IPS-NIHi7 (cell line): ENCODE results near the gene SNX8.
"Not testable (repeated sequence)": the region's sequence is repeated elsewhere in the genome, so short reads cannot be mapped to it uniquely, and the experiment has no call there.

Experiments
- DNase-seq: peaks from one replicate; pipeline ENCODE4 v3.0.0; 2012; ENCODE audit warnings: mixed read lengths; ENCODE audit errors: extremely low spot score

SNX8 gene

DNA sequence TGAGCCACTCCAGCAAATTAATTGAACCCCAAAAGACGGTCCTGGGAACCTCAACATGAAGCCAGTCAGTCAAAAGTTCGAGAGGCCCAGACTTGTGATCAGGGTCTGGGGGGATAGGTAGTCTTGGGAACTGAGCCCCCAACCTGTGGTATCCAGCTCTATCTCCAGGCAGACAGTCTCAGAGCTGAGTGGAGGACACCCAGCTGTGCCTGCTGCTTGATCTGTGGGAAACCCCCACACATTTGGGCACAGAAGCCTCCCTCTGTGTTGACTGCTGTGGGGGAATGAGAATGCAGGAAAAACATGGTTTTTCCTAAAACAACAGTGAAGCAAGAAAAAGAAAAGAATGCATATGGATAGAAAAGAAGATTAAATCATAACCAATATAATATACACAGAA, 16.3 kb upstream of the SNX8 start:
- no peak for DNase-seq

DNA sequence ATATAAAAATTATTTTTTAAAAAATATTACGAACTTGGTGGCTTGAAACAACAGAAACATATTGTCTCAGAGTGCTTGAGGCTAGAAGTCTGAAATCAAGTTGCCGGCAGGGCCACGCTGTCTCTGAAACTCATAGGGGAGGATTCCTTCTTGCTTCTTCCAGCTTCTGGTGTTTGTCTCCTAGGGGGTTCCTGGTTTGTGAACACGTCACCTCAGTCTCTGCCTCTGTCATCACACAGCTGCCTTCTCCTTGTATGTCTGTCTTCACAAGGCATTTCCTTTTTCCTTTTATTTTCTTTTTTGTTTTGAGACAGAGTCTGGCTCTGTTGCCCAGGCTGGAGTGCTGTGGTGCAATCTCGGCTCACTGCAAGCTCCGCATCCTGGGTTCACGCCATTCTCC, 12.7 kb upstream of the SNX8 start:
- no peak for DNase-seq

DNA sequence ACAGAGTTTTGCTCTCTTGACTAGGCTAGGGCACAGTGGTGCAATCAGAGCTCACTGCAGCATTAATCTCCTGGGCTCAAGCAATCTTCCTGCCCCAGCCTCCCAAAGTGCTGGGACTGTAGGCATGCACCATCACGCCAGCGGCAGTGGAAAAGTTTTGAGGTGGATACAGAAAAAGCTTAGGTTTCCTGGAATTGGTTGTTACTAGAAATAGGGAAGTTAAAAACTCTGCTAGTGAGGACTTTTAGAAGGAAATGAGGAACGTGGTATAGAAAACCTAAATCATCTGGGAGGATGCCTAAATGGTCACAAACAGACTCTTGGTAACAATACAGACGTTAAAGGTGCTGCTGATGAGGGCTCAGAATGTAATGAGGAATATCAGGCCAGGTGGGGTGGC, 10.9 kb upstream of the SNX8 start:
- no peak for DNase-seq

DNA sequence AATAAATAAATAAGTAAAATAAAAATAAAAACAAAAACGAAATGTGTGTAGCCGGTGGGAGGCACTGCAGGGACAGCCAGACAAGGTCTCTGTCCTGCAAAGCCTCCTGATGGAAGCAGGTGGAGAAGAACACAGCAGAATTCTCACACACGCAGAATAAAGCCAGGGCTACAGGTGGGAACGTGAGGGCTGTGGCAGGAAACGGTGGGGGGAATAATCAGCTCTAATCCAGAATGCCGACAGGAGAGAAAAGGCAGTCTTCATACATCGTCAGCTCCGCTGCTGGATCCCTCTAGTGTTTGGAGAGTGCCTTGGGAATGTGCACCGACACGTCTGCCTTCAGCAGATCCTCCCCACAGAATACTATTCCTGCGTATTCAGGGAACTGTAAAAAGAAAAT, 6.8 kb upstream of the SNX8 start:
- peak; percentile 52 for DNase-seq

DNA sequence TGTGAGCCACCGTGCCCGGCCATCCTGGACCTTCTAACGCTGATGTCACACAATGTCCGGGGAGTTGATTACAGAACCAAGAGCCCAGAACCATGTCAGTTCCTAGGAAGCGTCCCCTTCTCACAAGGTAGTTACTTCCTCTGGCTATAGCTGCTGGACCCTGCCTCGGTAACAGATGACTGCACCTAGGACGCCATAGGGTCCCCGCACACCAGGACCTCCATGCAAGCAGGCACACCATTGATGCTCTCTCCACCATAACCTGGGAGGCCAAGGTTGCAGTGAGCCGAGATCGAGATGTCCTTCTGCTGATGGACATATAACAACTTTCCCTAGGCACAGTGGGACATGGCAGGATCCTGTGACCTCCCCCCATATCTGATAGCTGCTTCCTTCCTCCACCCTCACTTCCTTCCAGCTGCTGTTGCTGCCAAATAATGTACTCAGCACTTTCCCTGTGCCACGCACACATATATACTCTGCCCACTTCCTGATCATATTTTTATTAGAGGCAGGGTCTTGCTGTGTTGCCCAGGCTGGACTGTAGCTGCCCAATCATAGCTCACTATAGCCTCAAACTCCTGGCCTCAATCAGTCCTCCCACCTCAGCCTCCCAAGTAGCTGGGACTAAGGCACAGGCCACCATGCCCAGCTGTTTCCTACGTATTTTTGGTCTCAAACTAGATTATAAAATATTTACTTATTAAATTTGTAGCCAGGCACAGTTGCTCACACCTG, 3.5 kb upstream of the SNX8 start:
- no peak for DNase-seq

DNA sequence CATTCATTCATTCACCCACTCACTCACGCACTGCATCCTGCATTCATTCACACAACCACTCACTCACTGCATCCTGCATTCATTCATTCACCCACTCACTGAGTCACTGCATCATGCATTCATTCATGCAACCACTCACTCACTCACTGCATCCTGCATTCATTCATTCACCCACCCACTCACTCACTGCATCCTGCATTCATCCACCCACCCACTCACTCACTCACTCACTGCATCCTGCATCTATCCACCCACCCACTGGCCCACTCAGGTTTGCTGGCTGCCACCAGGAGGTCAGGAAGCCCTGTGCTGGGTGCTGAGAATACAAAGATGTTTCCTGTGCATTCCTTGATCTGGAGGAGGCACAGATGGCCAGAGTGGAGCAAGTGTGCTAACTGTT, 2.3 kb upstream of the SNX8 start:
- DNase-seq = no peak

DNA sequence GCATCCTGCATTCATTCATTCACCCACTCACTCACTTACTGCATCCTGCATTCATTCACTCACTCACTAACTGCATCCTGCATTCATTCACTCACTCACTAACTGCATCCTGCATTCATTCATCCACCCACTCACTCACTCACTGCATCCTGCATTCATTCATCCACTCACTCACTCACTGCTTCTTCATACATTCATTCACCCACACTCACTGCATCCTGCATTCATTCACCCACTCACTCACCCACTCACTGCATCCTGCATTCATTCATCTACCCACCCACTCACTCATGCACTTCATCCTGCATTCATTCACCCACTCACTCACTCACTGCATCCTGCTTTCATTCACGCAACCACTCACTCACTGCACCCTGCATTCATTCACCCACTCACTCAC, 1.5 kb upstream of the SNX8 start:
- no peak for DNase-seq

DNA sequence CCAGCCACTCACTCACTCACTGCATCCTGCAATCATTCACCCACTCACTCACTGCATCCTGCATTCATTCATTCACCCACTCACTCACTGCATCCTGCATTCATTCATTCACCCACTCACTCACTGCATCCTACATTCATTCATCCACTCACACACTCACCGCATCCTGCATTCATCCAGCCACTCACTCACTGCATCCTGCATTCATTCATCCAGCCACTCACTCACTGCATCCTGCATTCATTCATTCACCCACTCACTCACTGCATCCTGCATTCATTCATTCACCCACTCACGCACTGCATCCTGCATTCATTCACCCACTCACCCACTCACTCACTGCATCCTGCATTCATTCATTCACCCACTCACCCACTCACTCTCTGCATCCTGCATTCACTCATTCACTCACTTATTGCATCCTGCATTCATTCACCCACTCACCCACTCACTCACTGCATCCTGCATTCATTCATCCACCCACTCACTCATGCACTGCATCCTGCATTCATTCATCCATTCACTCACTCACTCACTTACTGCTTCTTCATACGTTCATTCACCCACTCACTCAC, 802 bp upstream of the SNX8 start:
- not testable (repeated sequence) for DNase-seq

DNA sequence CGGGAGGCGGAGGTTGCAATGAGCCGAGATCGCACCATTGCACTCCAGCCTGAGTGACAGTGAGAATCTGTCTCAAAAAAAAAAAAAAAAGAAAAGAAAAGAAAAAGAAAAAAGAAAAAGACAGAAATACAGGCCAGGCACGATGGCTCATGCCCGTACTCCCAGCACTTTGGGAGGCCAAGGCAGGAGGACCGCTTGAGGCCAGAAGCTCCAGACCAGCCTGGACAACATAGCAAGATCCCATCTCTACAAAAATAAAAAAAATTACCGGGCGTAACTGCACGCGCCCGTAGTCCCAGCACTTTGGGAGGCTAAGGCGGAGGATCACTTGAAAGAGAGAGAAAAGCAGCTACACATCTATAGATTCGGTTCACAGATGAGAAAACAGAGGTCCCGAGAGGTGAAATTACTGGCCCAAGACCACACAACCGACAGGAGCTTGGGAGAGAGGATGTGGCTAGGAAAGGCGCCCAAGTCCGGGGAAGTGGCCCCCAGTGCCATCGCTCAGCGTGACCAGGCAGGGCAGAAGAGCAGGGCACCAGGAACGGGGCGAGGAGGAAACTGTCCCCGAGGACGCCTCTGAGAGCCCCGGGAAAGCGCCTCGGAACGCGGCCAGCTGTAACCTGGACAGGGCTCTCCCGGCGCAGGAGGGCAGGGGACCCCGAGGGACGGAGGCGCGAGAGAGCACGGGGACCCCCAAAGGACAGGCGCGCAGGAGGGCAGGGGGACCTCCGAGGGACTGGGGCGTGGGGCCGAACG, 612 bp downstream of the SNX8 start:
- DNase-seq = peak; percentile 30

DNA sequence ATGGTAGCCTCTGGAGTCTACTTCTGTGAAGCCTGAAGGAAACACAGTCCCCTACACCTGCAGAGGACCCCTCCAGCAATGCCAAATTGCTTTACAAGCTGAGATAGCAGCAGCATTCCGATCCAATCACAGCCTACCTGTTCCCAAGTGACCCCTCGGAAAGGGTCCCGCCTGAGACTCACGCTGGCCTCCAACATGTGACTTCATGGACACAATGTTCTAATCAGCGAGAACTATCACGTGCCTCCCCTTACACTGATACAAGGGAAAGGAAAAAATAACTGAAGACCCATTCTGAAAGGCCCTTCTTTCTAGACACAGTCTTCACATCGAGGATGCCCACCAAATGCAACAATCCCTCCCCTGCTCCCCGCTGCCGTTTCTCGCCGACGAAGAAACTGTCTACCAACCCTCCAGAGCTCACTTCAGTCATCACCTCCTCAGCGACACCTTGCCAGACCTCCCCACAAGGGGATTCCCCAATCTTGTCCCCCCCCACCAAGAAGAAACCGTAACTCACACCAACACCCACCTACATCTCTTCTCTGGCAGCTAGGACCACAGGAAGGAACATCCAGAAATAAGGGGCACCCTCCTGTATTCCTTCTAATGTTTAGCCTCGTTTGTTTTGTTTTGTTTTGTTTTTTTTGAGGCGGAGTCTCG, 1.8 kb downstream of the SNX8 start:
- no peak for DNase-seq

DNA sequence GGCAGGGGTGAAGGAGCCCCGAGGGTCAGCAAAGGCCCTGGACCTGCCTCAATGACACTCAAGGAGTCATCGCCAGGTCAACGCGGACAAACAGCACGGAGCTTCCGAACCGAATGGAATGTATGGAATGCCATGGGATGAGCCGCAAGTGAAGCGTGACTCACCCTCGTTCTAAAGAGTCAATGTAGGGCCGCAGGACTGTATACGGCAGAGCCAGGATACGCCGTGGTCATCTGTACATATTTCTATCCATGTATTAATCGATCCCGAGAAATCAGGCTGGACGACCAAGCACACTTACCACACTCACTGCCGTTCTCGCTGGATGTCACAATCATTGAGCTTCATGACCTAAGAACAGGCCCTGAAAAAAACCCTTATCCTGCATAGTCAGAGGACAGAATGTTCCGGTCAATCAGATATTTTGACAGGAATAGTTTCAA, 4.3 kb downstream of the SNX8 start:
- DNase-seq = peak; percentile 73

DNA sequence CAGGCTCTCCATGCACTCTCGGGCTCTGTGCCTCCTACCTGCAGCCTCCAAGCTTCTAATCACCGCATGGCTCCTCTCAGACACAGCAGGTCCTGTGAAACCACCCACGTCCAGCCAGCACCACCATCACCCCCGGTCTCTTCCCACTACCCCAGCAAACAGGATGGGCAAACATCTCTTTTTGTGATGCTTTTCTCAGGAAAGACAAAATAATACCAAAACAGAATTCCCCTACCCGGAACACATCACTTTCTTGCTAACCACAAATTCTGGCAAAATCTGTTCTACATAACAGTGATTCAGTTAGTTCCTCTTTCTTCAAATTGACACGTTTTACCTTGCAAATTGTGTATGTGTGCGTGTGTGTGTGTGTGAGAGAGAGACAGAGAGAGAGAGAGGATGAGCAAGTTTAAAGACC, 6.5 kb downstream of the SNX8 start:
- DNase-seq = no peak

DNA sequence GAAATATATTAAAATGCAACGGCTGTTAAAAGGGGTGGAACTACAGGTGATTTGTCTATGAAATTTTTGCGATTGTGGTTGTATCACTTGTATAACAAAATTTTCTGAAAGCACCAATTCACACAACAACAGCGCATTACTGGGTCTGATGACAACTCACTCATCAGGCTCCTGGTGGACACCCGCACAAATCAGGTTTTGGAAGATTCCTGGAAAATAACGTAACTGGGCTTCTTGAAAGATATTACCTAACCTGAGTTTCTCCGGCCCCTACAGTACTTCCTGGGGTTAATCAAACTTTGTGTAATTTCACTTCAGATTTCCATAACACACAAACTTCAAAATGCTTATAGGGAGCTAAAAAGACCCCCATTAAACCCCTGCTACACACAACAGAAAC, 7.6 kb downstream of the SNX8 start:
- no peak for DNase-seq

DNA sequence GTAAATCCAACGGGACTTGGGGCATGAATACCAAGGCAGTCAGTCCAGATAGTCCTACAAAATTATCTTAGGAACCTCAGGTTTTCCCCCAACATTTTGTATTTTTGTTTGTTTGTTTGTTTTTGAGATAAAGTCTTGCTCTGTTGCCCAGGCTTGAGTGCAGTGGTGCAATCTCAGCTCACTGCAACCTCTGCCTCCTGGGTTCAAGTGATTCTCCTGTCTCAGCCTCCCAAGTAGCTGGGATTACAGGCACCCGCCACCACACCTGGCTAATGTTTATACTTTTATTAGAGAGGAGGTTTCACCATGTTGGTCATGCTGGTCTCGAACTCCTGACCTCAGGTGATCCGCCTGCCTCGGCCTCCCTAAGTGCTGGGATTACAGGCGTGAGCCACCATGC, 9.0 kb downstream of the SNX8 start:
- not testable (repeated sequence) for DNase-seq

DNA sequence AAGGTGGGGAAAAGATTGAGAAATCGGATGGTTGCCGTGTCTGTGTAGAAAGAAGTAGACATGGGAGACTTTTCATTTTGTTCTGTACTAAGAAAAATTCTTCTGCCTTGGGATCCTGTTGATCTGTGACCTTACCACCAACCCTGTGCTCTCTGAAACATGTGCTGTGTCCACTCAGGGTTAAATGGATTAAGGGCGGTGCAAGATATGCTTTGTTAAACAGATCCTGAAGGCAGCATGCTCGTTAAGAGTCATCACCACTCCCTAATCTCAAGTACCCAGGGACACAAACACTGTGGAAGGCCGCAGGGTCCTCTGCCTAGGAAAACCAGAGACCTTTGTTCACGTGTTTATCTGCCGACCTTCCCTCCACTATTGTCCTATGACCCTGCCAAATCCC, 10.7 kb downstream of the SNX8 start:
- not testable (repeated sequence) for DNase-seq

DNA sequence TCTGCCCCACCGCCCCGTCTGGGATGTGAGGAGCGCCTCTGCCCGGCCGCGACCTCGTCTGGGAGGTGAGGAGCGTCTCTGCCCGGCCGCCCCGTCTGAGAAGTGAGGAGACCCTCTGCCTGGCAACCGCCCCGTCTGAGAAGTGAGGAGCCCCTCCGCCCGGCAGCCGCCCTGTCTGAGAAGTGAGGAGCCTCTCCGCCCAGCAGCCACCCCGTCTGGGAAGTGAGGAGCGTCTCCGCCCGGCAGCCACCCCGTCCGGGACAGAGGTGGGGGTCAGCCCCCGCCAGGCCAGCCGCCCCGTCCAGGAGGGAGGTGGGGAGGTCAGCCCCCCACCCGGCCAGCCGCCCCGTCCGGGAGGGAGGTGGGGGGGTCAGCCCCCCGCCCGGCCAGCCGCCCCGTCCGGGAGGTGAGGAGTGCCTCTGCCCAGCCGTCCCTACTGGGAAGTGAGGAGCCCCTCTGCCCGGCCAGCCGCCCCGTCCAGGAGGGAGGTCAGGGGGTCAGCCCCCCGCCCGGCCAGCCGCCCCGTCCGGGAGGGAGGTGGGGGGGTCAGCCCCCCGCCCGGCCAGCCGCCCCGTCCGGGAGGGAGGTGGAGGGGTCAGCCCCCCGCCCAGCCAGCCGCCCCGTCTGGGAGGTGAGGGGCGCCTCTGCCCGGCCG, 11.4 kb downstream of the SNX8 start:
- not testable (repeated sequence) for DNase-seq

DNA sequence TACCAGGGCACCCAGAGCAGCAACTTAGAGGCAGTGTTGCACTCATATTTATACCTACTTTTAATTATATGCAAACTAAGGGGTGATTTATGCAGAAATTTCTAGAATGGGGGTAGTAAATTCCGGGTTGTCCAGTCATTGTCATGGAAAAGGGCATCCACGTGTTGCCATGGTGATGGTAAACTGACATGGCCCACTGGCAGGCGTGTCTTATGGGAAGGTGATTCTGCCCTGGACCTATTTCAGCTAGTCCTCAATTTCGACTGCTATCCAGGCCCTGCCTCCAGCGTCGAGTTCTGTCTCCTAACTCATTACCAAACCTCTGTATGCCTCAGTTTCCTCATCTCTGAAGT, 12.8 kb downstream of the SNX8 start:
- no peak for DNase-seq

DNA sequence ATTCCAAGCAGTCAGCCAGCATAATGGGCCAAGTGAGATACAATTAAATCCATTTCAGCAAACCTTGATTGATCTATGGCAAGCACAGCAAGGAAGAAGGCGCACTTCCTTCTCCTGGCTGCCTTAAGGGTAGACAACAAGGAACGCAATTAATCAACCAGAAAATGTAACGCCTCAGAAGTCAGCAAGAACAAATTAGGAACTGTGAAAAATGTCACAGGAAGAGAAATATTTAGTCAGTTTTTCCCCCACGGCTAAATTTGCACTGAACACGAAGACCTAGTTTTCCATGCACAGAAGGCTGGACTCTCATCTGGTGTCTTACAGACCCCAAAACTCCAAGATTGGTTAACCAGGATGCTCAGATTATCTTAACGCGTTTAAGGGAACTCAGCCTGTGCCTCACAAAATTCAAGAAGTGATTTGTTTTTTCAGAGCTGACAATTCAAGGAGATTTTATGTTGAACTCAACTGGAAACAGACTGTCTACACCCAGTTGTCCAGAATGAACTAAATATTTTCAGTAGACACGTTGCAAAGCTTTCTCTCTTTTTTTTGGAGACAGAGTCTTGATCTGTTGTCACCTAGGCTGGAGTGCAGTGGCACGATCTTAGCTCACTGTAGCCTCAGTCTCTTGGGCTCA, 14.2 kb downstream of the SNX8 start:
- DNase-seq = no peak

DNA sequence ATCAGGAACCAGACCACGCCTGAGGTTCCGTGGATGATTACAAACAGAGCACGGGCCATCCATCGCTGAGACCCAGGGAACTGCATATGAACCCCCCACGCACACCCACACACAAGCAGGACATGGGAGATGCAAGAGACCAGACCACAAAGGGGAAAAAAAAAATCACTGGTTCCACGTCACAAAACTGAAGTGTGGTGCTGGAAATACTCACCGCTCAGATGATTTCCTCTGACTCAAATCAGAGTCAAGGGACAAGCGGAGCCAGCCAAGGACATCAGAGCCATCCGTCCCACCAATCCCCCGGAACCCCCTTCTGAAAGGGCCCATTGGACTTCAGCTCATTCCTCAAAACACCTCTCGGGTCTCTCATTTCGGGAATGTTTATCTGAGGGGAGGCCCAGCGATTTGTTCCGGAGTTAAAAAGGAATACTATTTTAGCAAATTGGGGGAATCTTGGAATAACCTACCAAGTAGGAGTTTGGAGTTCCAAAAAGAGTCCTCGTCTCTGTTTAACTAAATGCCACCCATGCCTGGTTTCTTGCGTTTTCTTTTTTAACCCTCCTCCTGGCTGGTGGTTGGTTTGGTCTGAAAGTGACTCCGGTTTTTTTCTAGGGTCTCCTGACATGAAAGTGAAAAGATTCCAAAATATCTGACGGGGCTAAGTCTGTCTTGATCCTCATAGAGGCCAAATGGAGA, 15.0 kb downstream of the SNX8 start:
- DNase-seq = no peak

DNA sequence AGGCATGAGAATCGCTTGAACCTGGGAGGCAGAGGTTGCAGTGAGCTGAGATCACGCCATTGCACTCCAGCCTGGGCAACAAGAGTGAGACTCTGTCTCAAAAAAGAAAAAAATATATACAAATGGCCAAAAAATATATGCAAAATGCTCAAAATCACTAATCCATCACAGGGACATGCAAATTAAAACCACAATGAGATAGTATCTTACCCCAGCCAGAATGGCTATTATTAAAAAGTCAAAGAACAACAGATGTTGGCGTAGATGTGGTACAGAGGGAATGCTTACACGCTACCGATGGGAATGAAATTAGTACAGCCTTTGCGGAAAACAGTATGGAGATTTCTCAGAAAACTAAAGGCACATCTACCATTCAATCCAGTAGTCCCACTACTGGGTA, 17.4 kb downstream of the SNX8 start:
- no peak for DNase-seq
